Measurements from ENCODE around the gene PDE6B.
"Not testable (repeated sequence)": the region's sequence is repeated elsewhere in the genome, so short reads cannot be mapped to it uniquely, and the experiment has no call there.

PDE6B gene

GRCh38 chr4:622996-623913 lies 2.1 kb upstream of the PDE6B start:
- DNase-seq = no peak

GRCh38 chr4:623914-624566 lies 1.3 kb upstream of the PDE6B start:
- no peak for DNase-seq

GRCh38 chr4:625631-626161 lies 323 bp downstream of the PDE6B start:
- no peak for DNase-seq

GRCh38 chr4:626201-627091 lies 1.1 kb downstream of the PDE6B start:
- DNase-seq = no peak

GRCh38 chr4:627347-628125 lies 2.2 kb downstream of the PDE6B start:
- no peak for DNase-seq

DNA sequence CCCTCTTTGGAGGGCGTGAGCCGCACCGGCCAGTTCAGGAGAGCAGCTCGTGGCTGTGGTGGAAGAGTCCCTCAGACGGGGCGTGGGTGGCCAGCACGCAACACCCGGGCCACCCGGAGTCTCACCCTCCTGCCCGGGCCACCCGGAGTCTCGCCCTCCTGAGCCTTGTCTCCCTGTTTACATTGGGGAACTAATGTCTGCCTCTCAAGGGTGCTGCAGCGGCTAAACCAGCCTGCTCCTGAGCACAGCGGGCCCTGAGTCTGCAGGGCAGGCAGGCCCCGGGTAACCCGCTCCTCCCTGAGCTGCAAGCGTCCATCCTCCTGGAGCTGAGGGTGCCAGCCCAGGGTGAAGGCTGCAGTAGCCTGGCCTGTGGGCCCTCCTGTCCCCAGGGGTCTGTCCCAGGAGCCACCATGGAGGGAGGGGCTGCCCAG lies 3.0 kb downstream of the PDE6B start:
- no peak for DNase-seq

- no peak for DNase-seq
Observed at GRCh38 chr4:628821-629635, 3.7 kb downstream of the PDE6B start.

DNA sequence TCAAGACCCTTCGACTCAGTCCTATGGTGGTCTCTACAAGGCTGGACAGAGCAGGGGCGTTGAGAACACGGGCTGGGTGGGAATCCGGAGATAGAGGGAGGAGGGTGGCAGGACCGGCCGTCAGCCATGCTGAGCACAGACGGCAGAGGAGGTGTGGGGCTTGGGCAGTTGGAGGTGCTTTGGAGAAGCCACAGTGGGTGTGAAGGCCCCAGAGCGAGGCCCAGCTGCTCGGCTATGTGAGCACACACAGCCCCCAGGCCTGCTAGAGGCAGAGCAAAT lies 4.2 kb downstream of the PDE6B start:
- no peak for DNase-seq

- DNase-seq = no peak
Observed at GRCh38 chr4:629915-630641, 4.7 kb downstream of the PDE6B start.

DNA sequence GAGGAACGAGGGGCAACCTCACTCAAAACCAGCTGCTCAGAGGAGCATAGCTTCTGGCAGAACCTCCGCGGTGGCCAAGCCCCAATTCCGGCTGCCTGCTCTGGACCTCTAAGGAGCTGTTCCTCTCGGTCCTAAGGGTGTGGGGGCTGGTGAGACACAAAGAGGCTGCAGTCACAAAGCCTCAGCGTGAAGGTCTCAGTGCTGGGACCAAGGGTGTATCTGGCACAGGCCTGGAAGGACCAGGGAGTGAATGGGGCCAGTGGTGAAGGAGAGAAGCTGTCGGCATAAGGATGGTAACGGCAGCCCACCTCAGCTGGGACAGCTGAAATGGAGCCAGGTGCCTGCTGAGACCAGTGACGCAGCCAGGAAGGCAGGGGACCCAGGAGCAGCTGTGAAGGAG lies 5.3 kb downstream of the PDE6B start:
- no peak for DNase-seq

- no peak for DNase-seq
Observed at GRCh38 chr4:632196-632790, 6.9 kb downstream of the PDE6B start.

DNA sequence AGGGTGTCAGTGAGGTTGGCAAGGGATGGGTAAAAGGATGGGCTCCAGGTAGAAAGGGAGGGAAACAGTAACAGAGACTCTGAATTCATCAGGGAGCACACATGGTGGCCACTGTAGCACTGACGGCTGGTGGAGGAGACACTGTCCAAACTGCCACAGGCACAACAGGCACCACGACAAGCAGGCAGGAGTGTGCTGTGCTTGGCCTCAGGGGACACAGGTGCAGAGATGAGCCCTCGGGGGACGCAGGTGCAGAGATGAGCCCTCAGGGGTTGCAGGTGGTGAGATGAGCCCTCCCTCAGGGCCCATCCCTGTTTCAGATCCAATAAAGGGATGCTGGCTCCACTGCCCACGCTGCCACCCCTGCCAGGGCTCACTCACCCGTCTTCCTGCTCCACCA lies 7.6 kb downstream of the PDE6B start:
- DNase-seq = no peak

DNA sequence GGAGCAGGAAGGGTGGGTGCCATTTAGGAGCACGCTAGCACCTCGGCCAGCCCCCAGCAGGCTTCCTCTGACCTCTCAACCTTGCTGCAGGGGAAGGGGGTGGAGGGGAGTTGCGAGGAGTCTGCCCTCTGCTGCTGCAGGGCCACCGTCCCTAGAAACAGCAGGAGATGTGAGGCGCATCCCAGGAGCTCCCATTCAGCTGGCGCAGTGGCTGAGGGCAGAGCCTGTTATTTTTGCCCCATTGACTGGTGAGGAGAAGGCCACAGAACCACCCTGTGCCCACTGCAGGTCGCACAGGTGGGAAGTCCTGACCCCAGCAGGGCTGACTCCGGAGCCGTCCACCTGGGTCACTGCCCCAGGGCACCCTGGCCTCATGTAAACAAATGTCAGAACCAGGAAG lies 8.0 kb downstream of the PDE6B start:
- no peak for DNase-seq

GRCh38 chr4:633976-634598 lies 8.7 kb downstream of the PDE6B start:
- DNase-seq = no peak

GRCh38 chr4:634599-634985 lies 9.2 kb downstream of the PDE6B start:
- DNase-seq = no peak

DNA sequence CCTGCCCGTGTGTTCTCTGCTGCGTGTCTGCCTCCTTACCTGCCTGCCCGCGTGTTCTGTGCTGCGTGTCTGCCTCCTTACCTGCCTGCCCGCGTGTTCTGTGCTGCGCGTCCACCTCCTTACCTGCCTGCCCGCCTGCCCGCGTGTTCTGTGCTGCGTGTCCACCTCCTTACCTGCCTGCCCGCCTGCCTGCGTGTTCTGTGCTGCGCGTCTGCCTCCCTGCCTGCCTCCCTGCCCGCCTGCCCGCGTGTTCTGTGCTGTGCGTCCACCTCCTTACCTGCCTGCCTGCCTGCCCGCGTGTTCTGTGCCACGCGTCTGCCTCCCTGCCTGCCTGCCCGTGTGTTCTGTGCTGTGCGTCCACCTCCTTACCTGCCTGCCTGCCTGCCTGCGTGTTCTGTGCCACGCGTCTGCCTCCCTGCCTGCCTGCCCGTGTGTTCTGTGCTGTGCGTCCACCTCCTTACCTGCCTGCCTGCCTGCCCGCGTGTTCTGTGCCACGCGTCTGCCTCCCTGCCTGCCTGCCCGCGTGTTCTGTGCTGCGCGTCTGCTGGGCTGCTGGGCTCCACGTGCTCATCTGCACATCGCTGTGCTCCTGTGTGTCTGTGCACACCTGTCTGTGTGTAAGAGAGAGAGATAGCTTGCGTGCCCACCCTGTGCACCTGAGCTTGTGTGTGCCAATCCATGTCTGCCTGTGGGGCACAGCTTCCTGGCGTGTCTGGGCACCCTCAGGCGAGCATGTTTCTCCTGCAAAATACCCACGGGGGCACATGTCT lies 9.9 kb downstream of the PDE6B start:
- not testable (repeated sequence) for DNase-seq

GRCh38 chr4:635851-636627 lies 10.7 kb downstream of the PDE6B start:
- no peak for DNase-seq

DNA sequence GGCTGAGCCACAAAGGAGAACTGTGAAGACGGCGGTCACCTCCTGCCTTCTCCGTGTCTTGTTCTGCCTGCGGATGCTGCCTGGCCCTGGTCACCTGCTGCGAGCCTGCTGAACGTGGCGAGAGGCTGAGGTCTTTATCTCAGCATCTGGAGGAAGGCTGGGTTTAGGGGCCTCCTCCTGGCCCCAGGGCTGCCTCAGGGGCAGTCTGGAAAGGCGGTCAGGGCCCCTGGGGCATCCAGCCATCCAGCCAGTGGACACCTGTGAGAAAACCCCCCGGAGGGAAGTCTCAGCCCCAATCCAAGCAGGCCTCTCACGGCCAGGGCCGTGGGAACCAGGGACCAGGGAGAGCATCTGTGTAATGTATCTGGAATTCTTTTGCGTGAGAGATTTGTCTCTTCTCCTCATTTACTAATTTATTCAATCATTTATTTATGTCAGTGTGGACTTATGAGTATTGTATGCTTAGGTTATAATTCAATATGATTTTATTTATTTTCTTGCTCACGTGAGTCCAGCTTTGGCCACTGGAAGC lies 11.3 kb downstream of the PDE6B start:
- DNase-seq = peak; percentile 7
